ENCODE measurements around the gene LYRM4. TPM values are rescaled to one million over a fixed set of nuclear protein-coding genes. Genes with fewer than 3 reads are reported as not detected.

LYRM4 gene
- total and polyA plus RNA-seq, 2 donors (not counting 1 experiment from before 2014, with no cell fraction given): 22.1 to 29.5 TPM

GRCh38 chr6:5087389-5087788 is 173.4 kb downstream of the LYRM4 start:
- Histone ChIP-seq H3K27me3 (replicated peaks in 1 of 4; ENCODE audit: control extremely low read depth in 1 of 4, control insufficient read depth in 3 of 4, insufficient read depth in 4 of 4, low read length in 3 of 4) (peaks cover 0 to 41% (median 10%) of the 10 kb centered on the region in 4 experiments), H3K9ac (ENCODE audit: low read length) (no peak overlapping the region), H3K79me2 (ENCODE audit: control insufficient read depth, insufficient read depth, low read length) (no peaks in the 10 kb centered on the region), H3K4me1 (ENCODE audit: control insufficient read depth in 2 of 2, insufficient read depth in 2 of 2, low read length in 2 of 2) (peaks cover 41 to 53% of the 10 kb centered on the region in 2 donors), H4K20me1 (ENCODE audit: control insufficient read depth, insufficient read depth, low read length, poor library complexity, severe bottlenecking) (no peaks in the 10 kb centered on the region), H3K4me3 (ENCODE audit: control extremely low read depth in 1 of 5, extremely low read depth in 1 of 5, insufficient read depth in 1 of 5, low read depth in 2 of 5, low read length in 4 of 5) (no peak overlapping the region), H3K27ac (ENCODE audit: low read length in 2 of 2) (no peak overlapping the region), H3K9me3 (ENCODE audit: control extremely low read depth in 1 of 3, control insufficient read depth in 2 of 3, insufficient read depth in 1 of 3, low read length in 2 of 3) (peaks cover 0 to 9% (median 0%) of the 10 kb centered on the region in 3 donors), H2AFZ (ENCODE audit: insufficient read depth, low read depth, low read length, poor library complexity, severe bottlenecking) (no peak overlapping the region), H3K4me2 (replicated peaks; ENCODE audit: low read depth, low read length, poor library complexity, severe bottlenecking) (peak overlapping the region; percentile 38), H3K36me3 (replicated peaks in 1 of 2; ENCODE audit: control extremely low read depth in 1 of 2, control insufficient read depth in 1 of 2, extremely low read depth in 1 of 2, insufficient read depth in 2 of 2, low read length in 1 of 2) (no peaks in the 10 kb centered on the region)
- Mint-ChIP-seq H3K27me3 (peaks cover 18% of the 10 kb centered on the region), H3K9me3 (ENCODE audit: insufficient read depth) (no peaks in the 10 kb centered on the region), H3K4me3 (peak overlapping the region; percentile 65), H3K27ac (no peak overlapping the region), H3K4me1 (peaks cover 41% of the 10 kb centered on the region)
- ChIA-PET CTCF (no interaction called here), POLR2A (no interaction called here)
- 58% methylated on average over 17 of the region's 19 CpGs for WGBS (ENCODE audit: insufficient coverage)
- no peak for TF ChIP-seq EZH2 (IDR thresholded peaks at IDR 0.05; ENCODE audit: borderline replicate concordance, insufficient read depth, low read depth, low read length, poor library complexity, severe bottlenecking)
- TF ChIP-seq CTCF (IDR thresholded peaks at IDR 0.05): no peak
- intact Hi-C loops (cut with micrococcal nuclease): loop anchor here (10.0 kb wide), 1 partner anchor 47 kb away; no protein-coding TSS in a partner anchor
- peak; percentile 25 for DNase-seq
- ATAC-seq (ENCODE audit: low read depth): no peak

GRCh38 chr6:5086294-5086890 is 174.4 kb downstream of the LYRM4 start:
- Histone ChIP-seq H3K9ac (ENCODE audit: low read length) (peak overlapping the region; percentile 67), H3K27me3 (replicated peaks in 1 of 4; ENCODE audit: control extremely low read depth in 1 of 4, control insufficient read depth in 3 of 4, insufficient read depth in 4 of 4, low read length in 3 of 4) (peaks cover 0 to 44% (median 10%) of the 10 kb centered on the region in 4 experiments), H3K36me3 (replicated peaks in 1 of 2; ENCODE audit: control extremely low read depth in 1 of 2, control insufficient read depth in 1 of 2, extremely low read depth in 1 of 2, insufficient read depth in 2 of 2, low read length in 1 of 2) (no peaks in the 10 kb centered on the region), H3K27ac (ENCODE audit: low read length in 2 of 2) (no peak overlapping the region), H3K9me3 (ENCODE audit: control extremely low read depth in 1 of 3, control insufficient read depth in 2 of 3, insufficient read depth in 1 of 3, low read length in 2 of 3) (peaks cover 0 to 9% (median 0%) of the 10 kb centered on the region in 3 donors), H4K20me1 (ENCODE audit: control insufficient read depth, insufficient read depth, low read length, poor library complexity, severe bottlenecking) (no peaks in the 10 kb centered on the region), H3K79me2 (ENCODE audit: control insufficient read depth, insufficient read depth, low read length) (no peaks in the 10 kb centered on the region), H2AFZ (ENCODE audit: insufficient read depth, low read depth, low read length, poor library complexity, severe bottlenecking) (peak overlapping the region; percentile 78), H3K4me3 (ENCODE audit: control extremely low read depth in 1 of 5, extremely low read depth in 1 of 5, insufficient read depth in 1 of 5, low read depth in 2 of 5, low read length in 4 of 5) (peak overlapping the region in 3 of 5 experiments; percentile 55 to 77 (median 61)), H3K4me1 (ENCODE audit: control insufficient read depth in 2 of 2, insufficient read depth in 2 of 2, low read length in 2 of 2) (peaks cover 34 to 44% of the 10 kb centered on the region in 2 donors), H3K4me2 (replicated peaks; ENCODE audit: low read depth, low read length, poor library complexity, severe bottlenecking) (peak overlapping the region; percentile 98)
- intact Hi-C loops (cut with micrococcal nuclease): loop anchor here (10.0 kb wide), 1 partner anchor 48 kb away; no protein-coding TSS in a partner anchor
- ChIA-PET CTCF (interaction anchor here (0.7 kb wide), 1 partner anchor 58 kb away, joined by 3 read pairs; no protein-coding TSS in a partner anchor), POLR2A (no interaction called here)
- peak overlapping the region; percentile 65 for H3K4me3 Mint-ChIP-seq
- DNase-seq: peak; percentile 44
- TF ChIP-seq EZH2 (IDR thresholded peaks at IDR 0.05; ENCODE audit: borderline replicate concordance, insufficient read depth, low read depth, low read length, poor library complexity, severe bottlenecking) (no peak), CTCF (IDR thresholded peaks at IDR 0.05) (no peak)
- peaks cover 34% of the 10 kb centered on the region for H3K4me1 Mint-ChIP-seq
- WGBS (ENCODE audit: insufficient coverage): 15% methylated on average over 45 of the region's 56 CpGs
- peak overlapping the region; percentile 26 for H3K27ac Mint-ChIP-seq
- peaks cover 20% of the 10 kb centered on the region for H3K27me3 Mint-ChIP-seq
- H3K9me3 Mint-ChIP-seq (ENCODE audit: insufficient read depth): no peaks in the 10 kb centered on the region
- no peak for ATAC-seq (ENCODE audit: low read depth)
